GM15510 (cell line): ENCODE data around the gene SZT2.

Experiments
- POLR2A ChIP-seq: IDR thresholded peaks from 3 replicates; pipeline ENCODE4 v1.6.1; 2011; ENCODE audit warnings: borderline replicate concordance; ENCODE audit not compliant: insufficient read length; ENCODE audit errors: extremely low read depth

SZT2 gene

DNA sequence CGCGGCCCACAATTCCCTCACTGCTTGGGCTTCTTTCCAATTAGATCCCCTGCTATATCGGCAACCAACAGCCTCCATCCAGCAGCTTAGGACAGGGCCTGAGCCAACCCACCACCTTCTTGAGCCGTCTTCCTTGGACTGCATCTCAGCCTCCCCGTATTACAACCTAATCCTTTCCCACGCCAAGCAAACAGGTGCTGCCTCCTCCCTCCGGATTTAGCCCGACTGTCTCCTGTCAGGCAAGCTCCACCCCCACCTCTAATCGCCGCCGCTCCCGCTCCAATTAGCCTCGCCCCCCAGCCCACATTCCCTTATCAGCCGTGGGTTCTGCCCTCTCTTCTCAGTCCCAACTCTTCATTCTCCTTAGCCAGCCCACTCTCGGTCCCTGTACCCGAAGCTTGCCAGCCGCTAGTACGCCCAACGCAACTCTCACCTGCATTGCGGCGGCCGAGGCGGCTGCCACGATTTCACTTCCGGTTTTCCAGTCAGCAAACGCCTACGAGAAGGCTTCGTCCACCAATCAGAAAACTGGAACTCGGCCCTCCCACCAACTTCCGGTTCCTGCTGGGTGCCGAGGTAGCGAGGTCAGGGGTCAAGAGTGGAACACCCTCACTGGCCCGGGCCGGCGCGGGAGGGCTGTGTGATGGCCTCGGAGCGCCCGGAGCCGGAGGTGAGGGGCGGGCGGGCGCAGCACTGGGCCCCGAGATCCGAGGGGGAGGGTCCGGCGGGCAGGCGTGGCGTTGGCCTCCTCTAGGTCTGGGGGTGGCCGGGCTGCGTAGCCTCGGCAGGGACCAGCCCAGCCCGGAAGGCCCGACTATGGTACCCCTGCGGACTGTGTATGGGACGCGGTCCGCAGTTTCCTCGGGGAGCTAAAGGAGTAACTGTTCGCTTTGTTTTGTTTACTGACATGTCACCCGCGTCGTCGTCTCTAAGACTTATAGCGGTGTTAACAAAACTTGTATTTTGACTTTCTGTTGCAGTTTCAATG, at the start of gene SZT2, which contains the start of gene MED8:
Gene SZT2, plus strand, starts transcription at position 574 of the 988 bp plus-strand sequence. Its CDS starts 70 bp downstream, at position 644.
Gene MED8, minus strand, starts transcription at position 475 of the 988 bp plus-strand sequence. Its CDS starts 36 bp downstream, at position 439.
- TF ChIP-seq POLR2A: peak; percentile 86

DNA sequence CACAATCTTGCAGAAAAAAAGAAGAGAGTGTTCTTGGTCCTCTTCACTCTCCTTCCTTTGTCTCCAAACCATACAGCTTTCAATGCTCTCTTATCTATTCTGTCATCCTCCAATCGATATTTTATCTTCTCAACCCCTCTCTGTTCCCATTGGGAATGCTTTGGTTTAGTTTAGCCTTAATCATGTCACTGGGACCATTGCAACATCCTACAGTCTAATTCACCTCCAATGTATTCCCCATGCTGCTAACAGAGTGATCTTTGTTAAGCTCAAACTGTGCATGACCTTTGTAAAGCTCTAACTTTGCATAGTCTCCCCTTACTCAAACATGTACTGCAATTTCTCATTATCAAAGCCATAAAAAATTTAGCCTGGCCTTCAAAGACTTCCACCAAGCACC, 49.1 kb upstream of the SZT2 start:
- TF ChIP-seq POLR2A: no peak

DNA sequence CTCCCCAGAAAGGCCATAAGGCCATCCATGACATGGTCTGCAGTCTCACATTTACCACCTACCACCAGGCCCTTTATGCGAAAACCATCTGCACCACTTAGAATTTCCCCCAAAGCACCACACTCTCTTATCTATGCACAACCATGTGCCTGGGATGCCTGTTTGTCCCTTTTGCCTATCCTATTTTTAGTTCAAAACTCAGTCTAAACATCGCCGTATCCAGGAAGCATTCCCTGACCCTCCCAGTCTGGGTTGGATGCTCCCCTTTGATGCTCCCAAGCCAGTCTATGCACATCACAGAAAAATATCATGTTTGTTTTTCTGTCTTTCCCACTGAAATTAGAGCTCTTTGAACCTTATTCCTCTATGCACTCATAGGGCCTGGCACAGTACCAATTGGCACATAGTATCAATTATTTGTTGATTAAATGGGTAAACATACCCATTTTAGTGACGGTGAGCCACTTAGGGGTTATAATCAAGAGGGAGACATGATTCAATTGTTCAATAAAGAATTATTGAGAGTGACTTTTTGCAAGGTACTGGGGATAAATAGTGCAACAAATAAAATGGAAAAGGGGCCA, 45.3 kb upstream of the SZT2 start:
- TF ChIP-seq POLR2A: no peak

DNA sequence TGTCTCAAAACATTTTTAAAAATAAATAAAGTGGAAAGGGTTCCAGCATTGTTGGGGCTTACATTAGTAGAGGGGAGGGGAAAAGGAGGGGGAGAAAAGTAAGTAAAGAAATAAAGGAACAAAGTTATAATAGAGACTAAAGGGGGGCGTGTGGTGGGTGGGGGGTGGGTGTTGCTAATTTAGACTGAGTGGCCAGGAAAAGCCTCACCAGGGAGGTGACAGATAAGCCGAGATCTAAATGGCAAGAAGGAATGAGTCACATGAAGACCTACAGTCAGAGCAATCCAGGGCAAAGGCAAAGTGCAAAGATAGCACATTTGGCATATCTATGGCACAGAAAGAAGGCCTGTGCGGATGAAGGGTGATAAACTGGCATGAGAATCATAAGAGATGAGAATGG, 44.6 kb upstream of the SZT2 start:
- TF ChIP-seq POLR2A: no peak

DNA sequence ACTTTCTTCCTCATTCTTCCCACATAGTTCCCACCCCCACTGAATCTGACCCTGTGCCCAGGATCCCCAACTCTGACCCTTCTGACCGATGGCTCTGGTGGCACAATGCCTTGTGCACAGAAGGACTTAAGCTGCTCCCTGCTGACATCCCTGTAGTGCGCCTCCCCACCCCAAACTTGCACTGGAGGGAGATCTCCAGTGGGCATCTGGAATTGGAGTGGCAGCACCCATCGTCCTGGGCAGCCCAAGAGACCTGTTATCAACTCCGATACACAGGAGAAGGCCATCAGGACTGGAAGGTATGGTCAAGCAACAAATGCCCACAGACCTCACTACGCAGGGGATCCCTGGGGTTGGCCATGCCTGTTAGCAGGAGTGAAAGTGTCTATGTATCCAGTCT, 43.1 kb upstream of the SZT2 start:
- no peak for TF ChIP-seq POLR2A

DNA sequence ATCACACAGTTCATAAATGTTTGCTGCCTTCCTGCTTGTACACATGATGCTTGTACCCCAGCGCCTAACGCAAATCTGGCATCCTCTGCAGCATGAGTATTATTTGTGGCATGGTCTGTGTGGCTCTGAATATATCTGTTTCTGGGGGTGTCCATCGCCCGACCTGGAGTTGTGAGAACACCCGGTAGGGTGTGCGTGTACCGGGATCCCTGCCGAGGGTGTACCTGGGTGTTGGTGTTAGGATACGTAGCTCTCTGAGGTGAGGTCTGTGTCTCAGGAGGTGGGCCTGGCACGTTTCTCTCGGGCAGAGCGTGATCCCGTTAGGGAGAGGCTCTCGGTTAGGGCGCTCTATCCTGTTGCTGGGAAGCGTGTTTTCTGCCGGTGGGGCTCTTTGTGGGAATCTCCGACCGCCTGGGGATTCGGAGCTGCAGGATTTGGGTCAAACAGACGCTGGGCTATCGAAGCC, 41.3 kb upstream of the SZT2 start:
- TF ChIP-seq POLR2A: no peak

DNA sequence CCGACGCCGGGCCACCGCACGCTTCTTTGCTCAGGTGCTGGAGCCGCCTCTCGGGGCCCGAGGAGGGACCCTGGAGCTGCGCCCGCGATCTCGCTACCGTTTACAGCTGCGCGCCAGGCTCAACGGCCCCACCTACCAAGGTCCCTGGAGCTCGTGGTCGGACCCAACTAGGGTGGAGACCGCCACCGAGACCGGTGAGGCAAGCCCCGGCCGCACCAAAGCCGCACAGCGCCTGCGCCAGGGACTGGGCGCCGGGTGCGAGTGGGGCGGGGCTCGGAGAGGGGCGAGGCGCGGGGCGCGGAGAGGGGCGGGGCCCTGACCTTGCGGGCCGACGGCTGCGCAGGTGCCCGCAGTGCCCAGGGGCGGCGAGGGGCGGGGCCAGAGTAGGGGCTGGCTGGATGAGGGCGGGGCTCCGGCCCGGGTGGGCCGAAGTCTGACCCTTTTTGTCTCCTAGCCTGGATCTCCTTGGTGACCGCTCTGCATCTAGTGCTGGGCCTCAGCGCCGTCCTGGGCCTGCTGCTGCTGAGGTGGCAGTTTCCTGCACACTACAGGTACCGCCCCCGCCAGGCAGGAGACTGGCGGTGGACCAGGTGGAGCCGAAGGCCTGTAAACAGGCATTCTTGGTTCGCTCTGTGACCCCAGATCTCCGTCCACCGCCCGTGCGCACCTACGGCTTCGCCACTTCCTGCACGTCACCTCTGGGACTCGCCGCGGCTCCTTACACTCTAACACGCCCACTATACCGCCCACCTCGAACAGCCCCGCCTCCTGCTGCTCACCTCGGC, 40.7 kb upstream of the SZT2 start:
- no peak for TF ChIP-seq POLR2A

DNA sequence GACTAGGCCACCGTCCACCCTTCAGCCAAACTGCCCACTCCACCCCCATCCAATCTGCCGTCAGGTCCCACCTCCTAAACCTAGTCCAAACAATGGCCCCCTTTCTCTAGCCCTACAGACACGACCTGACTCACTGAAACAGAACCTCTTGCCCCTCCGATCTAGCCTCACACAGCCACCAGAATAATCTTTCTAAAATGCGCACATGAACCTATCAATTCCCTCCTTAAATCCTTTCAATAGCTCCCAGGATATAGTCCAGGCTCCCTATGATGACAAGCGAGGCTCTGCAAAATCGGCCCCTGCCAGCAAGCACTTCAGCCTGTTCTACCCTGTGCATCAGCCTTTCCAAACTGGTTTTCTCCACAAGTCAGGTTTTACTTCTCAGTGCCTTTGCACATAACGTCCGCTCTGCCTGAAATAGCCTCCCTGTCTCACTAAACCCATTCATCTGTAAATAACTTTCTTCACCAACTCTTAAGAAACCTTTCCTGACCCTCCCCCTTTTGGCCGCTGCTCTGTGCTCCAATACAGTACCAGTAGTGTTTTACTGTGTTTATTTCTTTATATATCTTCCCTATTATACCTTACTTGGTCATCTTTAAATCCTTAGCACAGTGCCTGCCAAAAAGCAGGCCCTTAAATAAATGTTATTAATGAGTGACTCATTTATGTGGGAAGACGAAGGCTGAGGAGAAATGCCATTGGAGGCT, 39.9 kb upstream of the SZT2 start:
- no peak for TF ChIP-seq POLR2A

DNA sequence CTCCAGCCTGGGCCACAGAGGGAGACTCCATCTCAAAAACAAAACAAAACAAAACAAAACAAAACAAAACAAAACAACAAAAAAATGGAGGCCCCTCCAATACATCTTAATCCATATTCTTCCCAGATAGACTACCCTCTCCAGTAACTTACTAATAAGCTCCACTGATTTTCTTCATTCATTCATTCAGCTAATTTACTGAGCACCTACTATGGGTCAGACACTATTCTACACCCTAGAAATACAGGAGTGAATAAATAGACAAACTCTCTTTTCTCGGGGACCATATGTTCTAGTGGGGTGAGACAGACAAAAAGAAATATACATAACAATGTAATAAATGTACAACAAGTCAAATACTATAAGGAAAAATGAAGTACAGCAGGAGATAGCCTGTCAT, 38.7 kb upstream of the SZT2 start:
- TF ChIP-seq POLR2A: no peak

DNA sequence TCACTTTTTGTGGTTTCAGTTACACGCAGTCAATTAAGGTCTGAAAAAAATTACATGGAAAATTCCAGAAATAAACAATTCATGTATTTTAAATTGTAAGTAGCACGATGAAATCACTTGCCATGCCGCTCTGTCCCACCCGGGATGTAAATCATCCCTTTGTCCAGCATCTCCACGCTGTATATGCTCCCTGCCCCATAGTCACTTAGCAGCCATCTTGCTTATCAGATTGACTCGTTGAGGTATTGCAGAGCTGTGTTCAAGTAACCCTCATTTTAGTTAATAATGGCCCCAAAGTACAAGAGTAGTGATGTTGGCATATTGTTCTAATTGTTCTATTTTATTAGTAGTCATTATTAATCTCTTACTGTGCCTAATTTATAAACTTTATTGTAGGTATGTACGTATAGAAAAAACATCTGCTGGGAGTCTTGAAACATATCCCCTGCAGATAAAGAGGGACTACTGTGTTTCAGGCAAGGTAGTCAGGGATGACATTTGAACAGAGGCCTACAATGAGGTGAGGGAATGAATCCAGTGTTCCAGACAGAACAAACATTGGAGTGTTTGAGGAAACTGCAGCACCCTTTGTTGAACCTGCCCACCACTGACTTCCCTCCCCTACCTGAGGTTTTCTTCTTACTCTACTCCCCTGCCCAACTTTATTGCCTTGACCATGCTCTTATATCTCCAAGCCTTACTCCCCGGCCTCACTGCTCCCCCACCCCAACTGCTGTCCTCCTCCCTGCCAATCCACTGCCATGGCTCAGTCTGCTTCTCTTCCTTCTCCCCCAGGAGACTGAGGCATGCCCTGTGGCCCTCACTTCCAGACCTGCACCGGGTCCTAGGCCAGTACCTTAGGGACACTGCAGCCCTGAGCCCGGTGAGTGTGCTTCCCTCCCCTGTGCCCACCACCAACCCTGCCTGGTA, 38.0 kb upstream of the SZT2 start:
- no peak for TF ChIP-seq POLR2A

DNA sequence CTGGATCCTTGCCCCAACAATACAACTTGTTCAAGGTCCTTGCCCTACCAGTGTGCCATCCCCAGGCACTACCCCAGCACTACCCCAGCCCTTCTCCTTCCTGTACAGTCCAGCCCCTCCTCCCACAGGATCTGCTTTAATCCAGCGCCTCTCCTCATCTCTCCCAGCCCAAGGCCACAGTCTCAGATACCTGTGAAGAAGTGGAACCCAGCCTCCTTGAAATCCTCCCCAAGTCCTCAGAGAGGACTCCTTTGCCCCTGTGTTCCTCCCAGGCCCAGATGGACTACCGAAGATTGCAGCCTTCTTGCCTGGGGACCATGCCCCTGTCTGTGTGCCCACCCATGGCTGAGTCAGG, 37.4 kb upstream of the SZT2 start:
- TF ChIP-seq POLR2A: no peak

DNA sequence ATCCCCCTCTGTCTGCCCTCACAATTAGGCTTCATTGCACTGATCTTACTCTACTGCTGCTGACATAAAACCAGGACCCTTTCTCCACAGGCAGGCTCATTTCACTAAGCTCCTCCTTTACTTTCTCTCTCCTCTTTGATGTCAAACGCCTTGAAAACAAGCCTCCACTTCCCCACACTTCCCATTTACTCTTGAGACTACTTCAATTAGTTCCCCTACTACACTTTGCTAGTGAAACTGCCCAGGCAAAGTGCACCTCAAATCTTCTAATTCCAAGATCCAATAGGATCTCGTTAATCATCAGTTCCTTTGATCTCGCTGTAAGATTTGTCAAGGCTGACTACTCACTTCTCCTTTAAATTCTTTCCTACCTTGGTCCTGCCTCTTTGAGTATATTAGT, 36.8 kb upstream of the SZT2 start:
- TF ChIP-seq POLR2A: no peak

DNA sequence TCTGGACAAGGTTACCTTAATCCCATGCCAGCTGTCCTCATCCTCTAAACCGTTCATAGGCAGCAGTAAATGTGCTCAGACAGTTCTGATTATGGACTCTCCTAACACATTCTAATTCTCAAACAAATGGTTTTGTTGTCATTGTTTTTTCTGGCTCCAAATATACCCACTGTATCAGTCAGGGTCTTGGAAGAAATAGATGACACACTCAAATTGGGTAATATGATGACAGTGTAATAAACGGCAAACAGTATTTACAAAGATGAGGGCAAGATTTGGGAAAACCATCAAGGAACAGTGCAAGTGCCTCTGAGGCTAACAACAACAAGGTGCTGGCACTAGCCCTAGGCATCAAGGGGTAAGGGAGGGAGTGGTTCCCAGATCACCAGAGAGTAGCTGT, 35.2 kb upstream of the SZT2 start:
- no peak for TF ChIP-seq POLR2A
